ENCODE measurements around the gene REV1. TPM values are rescaled to one million over a fixed set of nuclear protein-coding genes. Genes with fewer than 3 reads are reported as not detected.

The REV1 gene
- total and polyA plus RNA-seq, 2 of the 8 experiments (the other 6 are each of a cell fraction or from before 2014, with no cell fraction given), result 16.6 to 34.3 TPM

DNA sequence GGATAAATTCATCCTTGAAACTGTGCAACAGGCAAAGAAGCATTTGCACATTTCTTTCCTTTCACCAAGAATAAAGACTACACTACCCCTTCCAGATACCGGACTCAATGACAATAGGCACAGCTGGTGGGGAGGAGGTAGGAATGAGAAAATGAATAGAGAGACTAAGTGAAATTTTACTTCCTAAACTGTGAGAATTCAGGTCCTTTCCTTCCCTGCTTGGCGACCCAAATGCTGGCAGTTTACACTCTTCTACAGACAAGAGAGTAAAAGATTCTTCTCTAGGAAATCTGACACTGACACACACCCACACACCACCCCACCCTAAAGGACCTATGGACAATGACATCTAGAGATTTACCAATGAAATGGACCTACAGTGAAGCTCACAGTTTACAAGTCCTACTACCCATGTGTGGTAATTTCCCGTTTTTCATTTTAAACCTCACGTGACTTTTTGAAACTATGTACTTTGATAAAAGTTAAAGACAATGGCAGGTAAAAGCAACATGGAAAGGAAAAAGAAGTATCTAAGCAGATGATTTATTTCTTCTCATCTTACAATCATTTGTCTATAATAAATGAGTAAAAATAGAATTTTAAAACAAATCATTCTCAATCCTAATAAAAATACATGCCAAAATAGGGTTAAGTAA, 27.9 kb downstream of the REV1 start:
- DNase-seq (ENCODE audit: low read depth in 1 of 2, low spot score in 2 of 2) (no peak), FAIRE-seq (no peak)
- H3K79me1 ChIP-seq (ENCODE audit: low read depth, low read length), result no peaks in the 10 kb centered on the region
- H3K4me3 ChIP-seq (ENCODE audit: extremely low read depth in 1 of 4, insufficient read depth in 2 of 4, low read depth in 3 of 4, low read length in 4 of 4), result 0 out of 8 replicates have a peak overlapping the region, but pooled peaks of 1 of the 4 experiments have one; percentile 2
- no peak overlapping the region for H3K27ac ChIP-seq (ENCODE audit: low read depth, low read length)
- no peaks in the 10 kb centered on the region for H3K23me2 ChIP-seq (ENCODE audit: low read depth, low read length)
- no peaks in the 10 kb centered on the region for H4K20me1 ChIP-seq (replicated peaks in 1 of 2; ENCODE audit: control insufficient read depth in 1 of 2, insufficient read depth in 2 of 2, low read length in 2 of 2)
- H2BK5ac ChIP-seq (ENCODE audit: low read depth, low read length), result no peak overlapping the region
- POLR2A ChIA-PET (ENCODE audit: partially characterized antibody), result interaction anchor here (1.0 kb wide), 1 partner anchor 11 kb away, joined by 3 read pairs; no protein-coding TSS in a partner anchor
- no peak overlapping the region for H2AFZ ChIP-seq (ENCODE audit: low read length)
- H2BK20ac ChIP-seq (ENCODE audit: low read length), result no peak overlapping the region
- no peak overlapping the region for H2BK15ac ChIP-seq (ENCODE audit: low read length)
- no peak overlapping the region for H4K91ac ChIP-seq (replicated peaks; ENCODE audit: insufficient read length, low read length)
- no peak overlapping the region for H3K9ac ChIP-seq (replicated peaks in 1 of 4; ENCODE audit: extremely low read depth in 1 of 4, low read depth in 3 of 4, low read length in 3 of 4)
- H3K4ac ChIP-seq (replicated peaks; ENCODE audit: insufficient read length, low read depth, low read length), result no peak overlapping the region
- no peak overlapping the region for H2BK12ac ChIP-seq (ENCODE audit: low read depth, low read length)
- no peak overlapping the region for H2BK120ac ChIP-seq (replicated peaks; ENCODE audit: low read depth, low read length)
- H4K5ac ChIP-seq (ENCODE audit: insufficient read length, low read depth, low read length), result no peak overlapping the region
- H4K8ac ChIP-seq (ENCODE audit: extremely low read depth, insufficient read depth, low read length), result no peak overlapping the region
- H2AK5ac ChIP-seq (ENCODE audit: low read depth, low read length), result no peak overlapping the region
- no peak overlapping the region for H3K14ac ChIP-seq (ENCODE audit: insufficient read length)
- CTCF ChIA-PET (ENCODE audit: partially characterized antibody), result interaction anchor here (0.7 kb wide), 1 partner anchor 465 kb away, joined by 3 read pairs; no protein-coding TSS in a partner anchor
- H3K56ac ChIP-seq (replicated peaks; ENCODE audit: insufficient read length, low read depth, low read length), result no peak overlapping the region
- H3K27me3 ChIP-seq (replicated peaks in 1 of 4; ENCODE audit: control insufficient read depth in 3 of 4, extremely low read depth in 1 of 4, insufficient read depth in 3 of 4, low read length in 3 of 4), result no peaks in the 10 kb centered on the region
- no peaks in the 10 kb centered on the region for H3K9me3 ChIP-seq (ENCODE audit: insufficient read depth in 2 of 2, low read depth in 1 of 2, low read length in 1 of 2)
- H3K23ac ChIP-seq (ENCODE audit: insufficient read length), result no peak overlapping the region
- H3K18ac ChIP-seq (ENCODE audit: extremely low read depth, low read length), result no peak overlapping the region
- H3K79me2 ChIP-seq (ENCODE audit: control insufficient read depth in 1 of 2, insufficient read depth in 2 of 2, low read length in 2 of 2), result peaks cover 0 to 53% of the 10 kb centered on the region in 2 experiments; a peak in 2 of 4 replicates
- WGBS, 2 experiments (ENCODE audit: extremely low coverage in 1 of 2, insufficient coverage in 1 of 2, insufficient read length in 1 of 2, insufficient replicate concordance in 2 of 2, low coverage in 1 of 2, low lambda C conversion rate in 2 of 2, missing lambda C conversion rate in 1 of 2), result 77% methylated on average over 4 of the region's 4 CpGs; no CpG with 5 or more reads in 1 of the 2 experiments
- peak overlapping the region in 1 of 2 experiments; percentile 38; a peak in 1 of 4 replicates for H3K4me2 ChIP-seq (ENCODE audit: insufficient read depth in 1 of 2, low read depth in 2 of 2, low read length in 2 of 2)
- H3K36me3 ChIP-seq (ENCODE audit: control insufficient read depth in 2 of 4, insufficient read depth in 4 of 4, low read length in 3 of 4), result peaks cover 0 to 31% (median 7%) of the 10 kb centered on the region in 4 experiments; a peak in 5 of 8 replicates
- H3K4me1 ChIP-seq (replicated peaks in 1 of 4; ENCODE audit: control insufficient read depth in 3 of 4, insufficient read depth in 4 of 4, low read length in 3 of 4), result peaks cover 0 to 4% (median 0%) of the 10 kb centered on the region in 4 experiments; a peak in 2 of 7 replicates
- TF ChIP-seq MAX (IDR thresholded peaks at IDR 0.05) (no peak), RAD21 (IDR thresholded peaks at IDR 0.05 in 1 of 2, conservative IDR thresholded peaks at IDR 0.05 in 1 of 2; ENCODE audit: low read depth in 2 of 2, low read length in 2 of 2) (no peak), TAF7 (optimal IDR thresholded peaks at IDR 0.05; ENCODE audit: borderline replicate concordance, low read depth, low read length) (no peak), RNF2 (IDR thresholded peaks at IDR 0.05; ENCODE audit: borderline replicate concordance, low read depth, low read length, missing control alignments, poor library complexity, severe bottlenecking) (no peak), TEAD4 (IDR thresholded peaks at IDR 0.05; ENCODE audit: low read depth, low read length) (no peak), SP4 (IDR thresholded peaks at IDR 0.05; ENCODE audit: low read length) (no peak), CTCF (IDR thresholded peaks at IDR 0.05; ENCODE audit: control extremely low read depth in 1 of 3, insufficient read depth in 1 of 3, low read depth in 1 of 3, low read length in 3 of 3) (no peak), ATF3 (IDR thresholded peaks at IDR 0.05; ENCODE audit: insufficient read depth, low read depth, low read length) (no peak)

All from H1 (cell line).